Measurements from ENCODE around the gene MECR. TPM values are rescaled to one million over a fixed set of nuclear protein-coding genes. Genes with fewer than 3 reads are reported as not detected.
A peak's percentile ranks its signal among the peaks of the same experiment; 100 is the strongest.

The MECR gene, protein sequence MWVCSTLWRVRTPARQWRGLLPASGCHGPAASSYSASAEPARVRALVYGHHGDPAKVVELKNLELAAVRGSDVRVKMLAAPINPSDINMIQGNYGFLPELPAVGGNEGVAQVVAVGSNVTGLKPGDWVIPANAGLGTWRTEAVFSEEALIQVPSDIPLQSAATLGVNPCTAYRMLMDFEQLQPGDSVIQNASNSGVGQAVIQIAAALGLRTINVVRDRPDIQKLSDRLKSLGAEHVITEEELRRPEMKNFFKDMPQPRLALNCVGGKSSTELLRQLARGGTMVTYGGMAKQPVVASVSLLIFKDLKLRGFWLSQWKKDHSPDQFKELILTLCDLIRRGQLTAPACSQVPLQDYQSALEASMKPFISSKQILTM
- 15.0 TPM for total RNA-seq

DNA sequence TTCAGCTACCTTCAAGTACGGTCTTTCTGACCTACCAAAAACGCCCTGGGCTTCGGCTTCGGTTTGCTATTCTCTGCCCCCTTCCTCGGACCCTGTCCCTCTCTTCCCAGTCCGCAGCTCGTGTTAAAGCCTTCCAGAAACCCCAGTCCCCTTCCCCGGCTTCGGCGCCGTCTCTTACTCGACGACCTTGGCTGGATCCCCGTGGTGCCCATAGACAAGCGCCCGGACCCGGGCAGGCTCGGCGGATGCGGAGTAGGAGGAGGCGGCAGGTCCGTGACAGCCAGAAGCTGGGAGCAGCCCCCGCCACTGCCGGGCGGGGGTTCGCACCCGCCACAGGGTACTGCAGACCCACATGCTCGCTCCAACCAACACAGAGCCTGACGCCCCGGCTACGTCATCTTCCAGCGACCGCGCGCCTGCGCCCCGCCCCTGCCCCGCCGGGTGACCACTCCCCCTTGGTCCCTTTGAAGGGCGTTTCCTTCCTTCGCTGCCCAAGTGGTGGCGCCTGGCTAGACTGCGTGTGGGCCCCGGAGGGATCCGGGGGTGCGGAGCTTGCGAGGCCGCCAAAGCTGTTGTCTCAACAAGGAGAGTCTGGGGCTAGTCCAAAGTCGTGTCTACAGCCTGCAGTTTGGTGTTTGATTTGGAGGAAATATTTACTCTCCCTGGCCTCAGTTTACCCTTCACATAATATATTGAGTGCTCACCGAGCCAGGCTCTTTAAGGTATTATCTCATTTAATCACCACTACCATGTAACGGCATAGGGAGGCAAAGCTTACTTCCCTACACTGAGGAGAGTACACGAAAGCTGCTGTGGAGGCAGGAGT lies at the start of gene MECR:
MECR (minus strand) TSS at position 382 of the 826 bp plus-strand sequence; CDS start at position 354, 28 bp downstream.
- peak; percentile 89 for DNase-seq

DNA sequence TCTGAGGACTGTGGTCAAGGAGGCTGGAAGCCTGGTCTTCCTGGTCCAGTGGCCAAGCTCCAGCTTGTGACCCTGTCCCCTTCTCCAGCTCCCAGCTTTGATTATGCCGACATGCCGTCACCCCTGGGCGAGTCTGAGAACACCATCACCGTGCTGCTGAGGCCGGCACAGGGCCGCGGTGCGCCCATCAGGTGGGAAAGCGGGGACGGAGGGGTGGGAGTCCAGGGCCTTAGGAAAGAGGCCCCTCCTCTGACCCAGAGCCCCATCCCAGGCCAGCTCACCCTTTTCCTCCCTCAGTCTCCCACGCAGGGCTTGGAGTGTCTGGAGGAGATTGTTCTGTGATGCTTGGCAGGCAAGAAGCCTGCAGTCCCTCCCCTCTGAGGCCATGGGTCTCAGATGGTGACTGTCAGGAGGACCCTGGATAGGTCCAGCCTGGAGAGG lies 49.2 kb upstream of the MECR start:
- no peak for DNase-seq

- no peak for DNase-seq
These were observed 48.7 kb upstream of the MECR start for GRCh38 chr1:29279406-29279805.

DNA sequence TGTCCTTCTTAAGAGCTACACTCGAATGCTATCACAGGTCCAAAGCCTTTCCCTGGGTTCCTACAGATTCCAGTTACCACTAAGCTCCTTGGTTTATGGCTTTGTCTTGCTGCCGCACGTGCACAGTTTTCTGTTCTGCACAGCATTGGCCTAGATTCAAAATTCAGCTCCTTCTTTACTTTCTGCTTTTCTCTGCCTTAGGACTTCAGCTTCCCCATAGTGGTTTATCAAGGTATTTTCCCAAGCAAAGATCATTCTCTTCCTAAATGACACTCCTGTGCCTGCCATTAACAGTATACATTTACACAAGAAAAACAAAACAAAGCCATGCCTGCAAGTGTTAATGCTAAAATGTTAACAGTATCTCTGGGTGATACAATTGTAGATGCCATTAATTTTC lies 47.4 kb upstream of the MECR start:
- DNase-seq = no peak

DNA sequence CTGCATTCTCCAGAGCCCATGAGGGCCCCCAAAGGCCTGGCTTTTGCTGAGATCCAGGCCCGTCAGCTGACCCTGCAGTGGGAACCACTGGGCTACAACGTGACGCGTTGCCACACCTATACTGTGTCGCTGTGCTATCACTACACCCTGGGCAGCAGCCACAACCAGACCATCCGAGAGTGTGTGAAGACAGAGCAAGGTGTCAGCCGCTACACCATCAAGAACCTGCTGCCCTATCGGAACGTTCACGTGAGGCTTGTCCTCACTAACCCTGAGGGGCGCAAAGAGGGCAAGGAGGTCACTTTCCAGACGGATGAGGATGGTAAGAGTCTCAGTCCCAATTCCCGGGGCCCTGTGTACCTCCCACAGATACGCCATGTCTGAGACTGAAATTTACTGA lies 44.7 kb upstream of the MECR start:
- DNase-seq = no peak

DNA sequence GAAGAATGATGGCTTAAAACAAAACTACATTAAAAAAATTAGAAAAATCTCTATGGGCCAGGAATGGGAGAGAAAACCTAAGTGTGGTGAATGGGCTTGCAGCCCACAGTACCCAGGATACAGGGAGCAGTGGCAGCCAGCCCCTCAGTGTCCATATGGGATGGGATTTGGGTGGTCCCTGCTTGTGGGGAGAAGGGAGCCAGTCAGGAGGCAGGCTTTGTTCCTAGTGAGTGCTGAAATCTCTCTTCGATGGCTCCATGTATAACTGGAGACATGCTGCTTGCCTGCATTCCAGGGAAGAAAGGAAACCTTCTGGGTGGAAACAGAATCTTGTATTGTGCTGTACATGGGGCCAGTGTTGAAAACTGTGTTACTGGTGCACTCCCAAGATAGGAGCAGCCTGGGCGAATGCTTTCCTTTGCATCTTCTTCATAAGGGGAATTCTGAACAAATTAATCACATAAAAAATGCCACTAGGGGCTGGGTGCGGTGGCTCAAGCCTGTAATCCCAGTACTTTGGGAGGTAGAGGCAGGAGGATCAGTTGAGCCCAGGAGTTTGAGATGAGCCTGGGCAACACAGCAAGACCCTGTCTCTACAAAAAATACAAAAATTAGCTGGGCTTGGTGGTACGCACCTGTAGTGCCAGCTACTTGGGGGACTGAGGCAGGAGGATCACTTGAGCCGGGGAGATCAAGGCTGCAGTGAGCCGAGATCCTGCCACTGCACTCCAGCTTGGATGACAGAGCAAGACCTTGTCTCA lies 41.6 kb upstream of the MECR start:
- DNase-seq = no peak

DNA sequence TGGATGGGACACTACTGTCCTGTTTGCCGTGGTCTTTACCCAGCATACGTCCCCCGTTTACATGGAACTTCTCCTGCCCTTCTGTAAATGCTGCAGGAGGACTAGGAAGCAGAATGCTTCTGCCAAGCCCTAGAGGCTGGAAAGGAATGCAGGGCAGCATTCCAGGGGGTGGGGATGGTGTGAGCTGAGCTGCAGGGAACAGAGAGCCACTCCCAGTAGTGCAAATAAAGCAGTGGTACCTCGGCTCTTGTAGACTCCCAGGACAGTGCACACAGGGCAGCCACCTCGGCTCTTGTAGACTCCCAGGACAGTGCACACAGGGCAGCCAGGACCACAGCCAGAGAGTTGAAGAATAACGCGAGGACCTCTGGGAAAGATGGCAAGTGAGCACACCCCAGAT lies 41.0 kb upstream of the MECR start:
- DNase-seq = peak; percentile 72

DNA sequence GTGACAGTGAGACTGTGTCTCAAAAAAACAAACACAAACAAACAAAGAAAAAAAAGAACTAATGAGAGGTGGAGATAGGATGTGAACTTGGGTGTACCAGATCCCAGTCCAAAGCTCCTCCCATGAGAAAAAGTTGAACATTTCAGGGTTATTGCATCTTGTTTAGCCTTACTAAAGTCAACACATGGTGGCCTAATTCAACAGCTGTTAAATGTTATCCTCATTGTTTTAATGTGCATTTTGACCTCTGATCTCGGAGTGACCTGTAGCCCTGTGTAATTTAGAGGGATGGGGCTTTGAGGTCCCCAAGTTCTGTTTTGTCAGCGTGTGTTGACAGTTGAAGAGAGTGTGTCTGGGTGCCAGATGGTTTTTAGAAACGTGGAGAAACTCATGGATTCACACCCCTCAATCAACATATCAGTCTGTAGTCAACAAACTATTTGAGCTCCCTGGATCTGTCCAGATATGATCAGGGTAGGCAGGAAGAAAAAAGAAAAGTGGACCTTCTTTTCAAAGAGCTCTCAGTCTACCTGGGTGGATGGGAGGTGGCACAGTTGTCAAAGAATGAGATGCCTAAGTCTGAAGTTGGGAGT lies 40.3 kb upstream of the MECR start:
- peak; percentile 48 for DNase-seq

- peak; percentile 76 for DNase-seq
These were observed 38.6 kb upstream of the MECR start for GRCh38 chr1:29269382-29269781.

DNA sequence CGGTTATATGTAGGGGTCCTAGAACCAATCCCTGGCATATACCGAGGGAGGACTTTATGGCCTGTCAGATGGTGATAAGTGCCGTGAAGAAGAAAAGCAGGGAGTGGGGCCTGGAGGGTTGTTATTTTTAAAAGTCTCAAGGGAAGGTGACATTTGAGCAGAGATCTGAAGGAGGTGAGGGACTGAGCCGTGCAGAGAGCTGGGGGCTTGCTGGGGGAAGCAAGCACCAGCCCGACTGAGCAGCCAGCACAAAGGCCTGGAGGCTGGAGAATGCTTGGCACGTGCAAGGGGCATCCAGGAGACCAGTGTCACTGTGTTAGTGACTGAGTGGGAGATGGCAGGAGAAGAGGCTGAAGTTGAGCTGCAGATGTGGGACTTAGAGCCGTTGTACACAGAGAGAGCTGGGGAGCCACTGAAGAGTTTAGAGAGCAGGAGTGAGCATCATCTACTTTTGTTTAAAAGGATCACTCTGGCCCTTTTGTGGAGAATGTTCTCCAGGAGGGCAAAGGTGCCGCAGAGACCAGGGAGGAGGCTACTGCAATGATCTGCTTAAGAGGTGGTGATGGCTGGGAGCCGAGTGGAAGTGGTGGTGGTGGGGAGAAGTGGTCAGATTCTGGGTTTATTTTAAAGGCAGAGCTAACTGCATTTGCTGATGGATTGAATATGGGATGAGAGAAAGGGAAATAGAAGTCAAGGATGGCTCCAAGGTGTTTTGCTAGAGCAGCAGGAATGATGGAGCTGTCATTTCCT lies 36.8 kb upstream of the MECR start:
- no peak for DNase-seq

DNA sequence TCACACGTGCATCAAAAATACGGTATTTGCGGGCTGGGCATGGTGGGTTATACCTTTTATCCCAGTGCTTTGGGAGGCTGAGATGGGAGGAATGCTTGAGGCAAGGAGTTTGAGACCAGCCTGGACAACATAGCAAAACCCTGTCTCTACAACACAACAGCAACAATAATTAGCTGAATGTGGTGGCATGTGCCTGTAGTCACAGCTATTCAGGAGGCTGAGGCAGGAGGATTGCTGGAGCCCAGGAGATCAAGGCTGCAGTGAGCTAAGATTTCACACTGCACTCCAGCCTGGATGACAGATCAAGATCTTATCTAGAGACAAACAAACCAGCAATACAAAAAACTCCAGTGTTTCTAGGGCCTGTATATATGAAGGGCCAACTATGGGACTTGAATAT lies 36.2 kb upstream of the MECR start:
- DNase-seq = no peak

- peak; percentile 15 for DNase-seq
These were observed 34.1 kb upstream of the MECR start for GRCh38 chr1:29264773-29265389.

- no peak for DNase-seq
These were observed 29.8 kb upstream of the MECR start for GRCh38 chr1:29260531-29260930.

DNA sequence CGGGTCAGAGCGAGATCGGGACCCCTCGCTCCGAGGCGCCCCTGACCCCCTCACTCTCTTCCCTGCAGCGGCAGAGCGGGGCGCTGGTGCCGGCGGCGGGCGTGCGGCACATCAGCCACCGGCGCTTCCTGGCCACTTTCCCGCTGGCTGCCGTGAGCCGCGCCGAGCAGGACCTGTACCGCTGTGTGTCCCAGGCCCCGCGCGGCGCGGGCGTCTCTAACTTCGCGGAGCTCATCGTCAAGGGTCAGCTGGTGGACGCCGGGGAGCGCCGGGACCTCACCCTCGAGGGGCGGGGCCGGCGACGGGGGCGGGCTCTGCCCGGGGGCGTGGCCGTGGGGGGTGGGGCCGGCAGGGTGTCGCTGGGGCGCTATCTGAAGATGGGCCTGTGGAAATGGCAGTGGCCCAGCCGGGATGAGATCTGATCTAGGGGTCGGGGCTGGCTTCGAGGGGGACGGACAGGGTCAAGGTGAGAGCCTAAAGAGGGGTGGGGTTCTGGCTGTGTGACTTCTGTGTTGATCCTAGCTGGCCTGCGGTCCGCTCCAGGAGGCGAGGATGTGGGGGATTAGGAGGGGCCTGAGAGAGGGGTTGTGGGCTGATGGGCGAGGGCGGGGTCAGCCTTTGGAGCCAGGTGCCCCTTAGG lies 29.2 kb upstream of the MECR start:
- no peak for DNase-seq

DNA sequence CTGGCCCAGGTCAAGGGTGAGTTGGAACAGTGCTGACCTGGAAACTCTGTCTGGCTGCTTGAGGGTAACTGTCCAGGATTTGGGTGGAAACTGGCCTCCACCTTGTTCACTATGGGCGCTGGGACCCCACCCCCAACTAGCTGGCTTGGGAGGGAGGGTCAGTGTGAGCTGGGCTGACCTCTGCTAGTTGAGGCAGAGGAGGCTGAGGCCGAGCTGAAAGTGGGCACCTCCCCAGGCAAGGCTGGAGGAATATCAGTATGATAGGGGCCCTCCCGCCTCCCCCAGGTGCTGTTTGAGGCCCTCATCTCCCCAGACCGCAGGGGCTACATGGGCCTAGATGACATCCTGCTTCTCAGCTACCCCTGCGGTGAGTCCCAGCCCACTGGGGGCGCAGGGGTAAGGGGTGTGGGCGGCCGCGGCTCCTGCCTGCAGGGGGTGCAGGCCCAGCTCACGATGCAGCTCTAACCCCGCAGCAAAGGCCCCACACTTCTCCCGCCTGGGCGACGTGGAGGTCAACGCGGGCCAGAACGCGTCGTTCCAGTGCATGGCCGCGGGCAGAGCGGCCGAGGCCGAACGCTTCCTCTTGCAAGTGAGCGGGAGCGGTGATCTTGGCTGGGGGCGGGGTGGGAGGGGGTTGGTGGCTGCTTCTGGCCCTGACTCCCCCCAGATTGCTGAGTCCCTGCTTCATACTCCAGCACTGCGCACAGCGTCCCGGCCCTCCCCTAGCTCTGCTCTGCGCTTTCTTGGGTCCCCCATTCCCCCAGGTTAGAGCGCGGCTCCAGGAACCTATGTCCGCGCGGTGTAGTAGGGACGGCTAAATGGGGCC lies 28.5 kb upstream of the MECR start:
- DNase-seq = no peak

GRCh38 chr1:29258189-29258975 lies 27.6 kb upstream of the MECR start:
- no peak for DNase-seq

GRCh38 chr1:29256979-29257804 lies 26.5 kb upstream of the MECR start:
- DNase-seq = no peak

- DNase-seq = no peak
These were observed 25.7 kb upstream of the MECR start for GRCh38 chr1:29256394-29256793.
